Astrocyte (in vitro differentiated cells and primary cell): ENCODE data around the gene CCRL2.

ENCODE experiments used
- CTCF ChIP-seq: IDR thresholded peaks from 2 replicates; pipeline ENCODE4 v1.5.1; 2011; ENCODE audit warnings: low read depth, mild to moderate bottlenecking, inconsistent platforms, low read length, moderate library complexity; ENCODE audit not compliant: insufficient read depth
- EZH2 ChIP-seq: IDR thresholded peaks from 2 replicates; pipeline ENCODE4 v1.6.1; 2012; ENCODE audit warnings: mild to moderate bottlenecking, low read length, inconsistent platforms; ENCODE audit not compliant: insufficient read depth

- no peak for TF ChIP-seq EZH2
- no peak for TF ChIP-seq CTCF
Observed at GRCh38 chr3:46360907-46361306, 46.2 kb upstream of the CCRL2 start.
